Measurements from ENCODE around the gene FAM241A.

The FAM241A gene

GRCh38 chr4:112234952-112235609 lies 89.8 kb downstream of the FAM241A start:
- in situ Hi-C loops (cut with HindIII; ENCODE audit: low sequenced_read_pairs), result no loop called here
- peak; percentile 81 for DNase-seq (ENCODE audit: low read depth)
- H3K4me3 ChIP-seq (ENCODE audit: low read depth, low read length), result no peak overlapping the region
- peak; percentile 80 for TF ChIP-seq CTCF (IDR thresholded peaks at IDR 0.05; ENCODE audit: low read depth, low read length, missing control alignments)

GRCh38 chr4:112236040-112236439 lies 90.8 kb downstream of the FAM241A start:
- H3K4me3 ChIP-seq (ENCODE audit: low read depth, low read length), result no peak overlapping the region
- no peak for TF ChIP-seq CTCF (IDR thresholded peaks at IDR 0.05; ENCODE audit: low read depth, low read length, missing control alignments)
- DNase-seq (ENCODE audit: low read depth), result no peak
- in situ Hi-C loops (cut with HindIII; ENCODE audit: low sequenced_read_pairs), result no loop called here

- in situ Hi-C loops (cut with HindIII; ENCODE audit: low sequenced_read_pairs), result no loop called here
- TF ChIP-seq CTCF (IDR thresholded peaks at IDR 0.05; ENCODE audit: low read depth, low read length, missing control alignments), result no peak
- H3K4me3 ChIP-seq (ENCODE audit: low read depth, low read length), result no peak overlapping the region
- DNase-seq (ENCODE audit: low read depth), result no peak
Observed at GRCh38 chr4:112238833-112239232, 93.6 kb downstream of the FAM241A start.

Data from astrocyte of the cerebellum (primary cell).